Rectal smooth muscle tissue (tissue), 1 donor: ENCODE measurements around the gene PRSS16.
"Not testable (repeated sequence)": the region's sequence is repeated elsewhere in the genome, so short reads cannot be mapped to it uniquely, and the experiment has no call there.

ENCODE experiments used
- H3K27ac ChIP-seq: one replicate; pipeline ENCODE4 v1.7.0; 2013; ENCODE audit warnings: low read depth, low read length, inconsistent platforms
- H3K27me3 ChIP-seq: one replicate; pipeline ENCODE4 v1.7.0; 2013; ENCODE audit warnings: low read length; ENCODE audit not compliant: control insufficient read depth, insufficient read depth
- H3K36me3 ChIP-seq: one replicate; pipeline ENCODE4 v1.7.0; 2013; ENCODE audit warnings: low read length; ENCODE audit not compliant: control insufficient read depth, insufficient read depth
- H3K4me1 ChIP-seq: one replicate; pipeline ENCODE4 v1.7.0; 2013; ENCODE audit warnings: low read length; ENCODE audit not compliant: control insufficient read depth, insufficient read depth
- H3K4me3 ChIP-seq: one replicate; pipeline ENCODE4 v1.7.0; 2013; ENCODE audit warnings: low read length
- H3K9ac ChIP-seq: one replicate; pipeline ENCODE4 v1.7.0; 2013; ENCODE audit warnings: low read length

PRSS16 gene

GRCh38 chr6:27251112-27251605 lies 3.7 kb downstream of the PRSS16 start:
- no peak overlapping the region for H3K27ac ChIP-seq
- H3K4me1 ChIP-seq = no peaks in the 10 kb centered on the region
- H3K4me3 ChIP-seq = peak overlapping the region; percentile 74
- H3K9ac ChIP-seq = no peak overlapping the region
- peaks cover 20% of the 10 kb centered on the region for H3K27me3 ChIP-seq
- no peaks in the 10 kb centered on the region for H3K36me3 ChIP-seq

GRCh38 chr6:27251606-27252251 lies 4.2 kb downstream of the PRSS16 start:
- Histone ChIP-seq H3K27me3 (peaks cover 20% of the 10 kb centered on the region), H3K4me3 (peak overlapping the region; percentile 43), H3K27ac (no peak overlapping the region), H3K9ac (no peak overlapping the region), H3K36me3 (no peaks in the 10 kb centered on the region), H3K4me1 (no peaks in the 10 kb centered on the region)

- H3K9ac ChIP-seq = no peak overlapping the region
- no peaks in the 10 kb centered on the region for H3K4me1 ChIP-seq
- no peak overlapping the region for H3K4me3 ChIP-seq
- no peak overlapping the region for H3K27ac ChIP-seq
- H3K27me3 ChIP-seq = peaks cover 18% of the 10 kb centered on the region
- H3K36me3 ChIP-seq = no peaks in the 10 kb centered on the region
Observed at GRCh38 chr6:27254566-27254965, 7.1 kb downstream of the PRSS16 start.

GRCh38 chr6:27255866-27256265 lies 8.4 kb downstream of the PRSS16 start:
- Histone ChIP-seq H3K27ac (no peak overlapping the region), H3K27me3 (peaks cover 14% of the 10 kb centered on the region), H3K36me3 (no peaks in the 10 kb centered on the region), H3K4me1 (no peaks in the 10 kb centered on the region), H3K4me3 (no peak overlapping the region), H3K9ac (no peak overlapping the region)

GRCh38 chr6:27260369-27260768 lies 12.9 kb downstream of the PRSS16 start:
- no peak overlapping the region for H3K4me3 ChIP-seq
- no peak overlapping the region for H3K27ac ChIP-seq
- H3K4me1 ChIP-seq = no peaks in the 10 kb centered on the region
- no peaks in the 10 kb centered on the region for H3K36me3 ChIP-seq
- no peak overlapping the region for H3K9ac ChIP-seq
- H3K27me3 ChIP-seq = no peaks in the 10 kb centered on the region

- H3K36me3 ChIP-seq = no peaks in the 10 kb centered on the region
- no peaks in the 10 kb centered on the region for H3K27me3 ChIP-seq
- H3K27ac ChIP-seq = no peak overlapping the region
- H3K4me3 ChIP-seq = no peak overlapping the region
- no peaks in the 10 kb centered on the region for H3K4me1 ChIP-seq
- no peak overlapping the region for H3K9ac ChIP-seq
Observed at GRCh38 chr6:27260836-27261375, 13.4 kb downstream of the PRSS16 start.

GRCh38 chr6:27263886-27264285 lies 16.4 kb downstream of the PRSS16 start:
- H3K4me3 ChIP-seq = no peak overlapping the region
- H3K4me1 ChIP-seq = no peaks in the 10 kb centered on the region
- H3K27me3 ChIP-seq = peaks cover 3% of the 10 kb centered on the region
- no peak overlapping the region for H3K27ac ChIP-seq
- no peak overlapping the region for H3K9ac ChIP-seq
- H3K36me3 ChIP-seq = no peaks in the 10 kb centered on the region

GRCh38 chr6:27267003-27267402 lies 19.5 kb downstream of the PRSS16 start:
- H3K4me3 ChIP-seq, H3K36me3 ChIP-seq, H3K27ac ChIP-seq, H3K9ac ChIP-seq, H3K4me1 ChIP-seq, H3K27me3 ChIP-seq: not testable (repeated sequence)

GRCh38 chr6:27267857-27268434 lies 20.4 kb downstream of the PRSS16 start:
- Histone ChIP-seq H3K27me3 (peaks cover 7% of the 10 kb centered on the region), H3K36me3 (no peaks in the 10 kb centered on the region), H3K9ac (no peak overlapping the region), H3K4me1 (no peaks in the 10 kb centered on the region), H3K27ac (no peak overlapping the region), H3K4me3 (no peak overlapping the region)

- no peak overlapping the region for H3K27ac ChIP-seq
- H3K36me3 ChIP-seq = no peaks in the 10 kb centered on the region
- H3K9ac ChIP-seq = no peak overlapping the region
- no peaks in the 10 kb centered on the region for H3K4me1 ChIP-seq
- H3K4me3 ChIP-seq = no peak overlapping the region
- H3K27me3 ChIP-seq = peaks cover 7% of the 10 kb centered on the region
Observed at GRCh38 chr6:27268803-27269202, 21.3 kb downstream of the PRSS16 start.

GRCh38 chr6:27273783-27274182 lies 26.3 kb downstream of the PRSS16 start:
- Histone ChIP-seq H3K4me3 (no peak overlapping the region), H3K4me1 (no peaks in the 10 kb centered on the region), H3K27ac (no peak overlapping the region), H3K9ac (no peak overlapping the region), H3K36me3 (no peaks in the 10 kb centered on the region), H3K27me3 (peaks cover 6% of the 10 kb centered on the region)

- Histone ChIP-seq H3K4me3 (no peak overlapping the region), H3K27me3 (peaks cover 9% of the 10 kb centered on the region), H3K27ac (no peak overlapping the region), H3K4me1 (no peaks in the 10 kb centered on the region), H3K9ac (no peak overlapping the region), H3K36me3 (no peaks in the 10 kb centered on the region)
Observed at GRCh38 chr6:27275025-27275956, 27.8 kb downstream of the PRSS16 start.
